HCT116 (cell line): ENCODE data around the gene SORCS2. TPM values are rescaled to one million over a fixed set of nuclear protein-coding genes. Genes with fewer than 3 reads are reported as not detected.

Source experiments
- ATAC-seq: fragments of 200-7000 bp; cut with Tn5 transposase; 2 replicates; pipeline ENCODE4 v1.9.1; 2020; ENCODE audit warnings: mild to moderate bottlenecking, moderate library complexity
- BruUV-seq: library from RNA; stranded (reverse); fragments of 400-500 nt; replicated peaks from 2 replicates; lab custom pipeline; 2021; lab: Mats Ljungman, UMichigan
- CTCF ChIA-PET: fragments of 300-600 bp; sonication (Branson Sonifier 250); formaldehyde crosslinking; loops from one replicate; lab custom pipeline; 2021; ENCODE audit warnings: antibody characterized with exemption; lab: Charles Lee
- POLR2A ChIA-PET: fragments of 300-600, 350-600 bp; sonication (Branson Sonifier 250); formaldehyde crosslinking; loops from one replicate; lab custom pipeline; 2021; ENCODE audit warnings: antibody characterized with exemption; lab: Charles Lee
- RAD21 ChIA-PET, 2 experiments: fragments of 300-600 bp; sonication (Branson Sonifier 250); formaldehyde crosslinking; loops; one replicate each; lab custom pipeline; 2023; ENCODE audit warnings: low total read pairs in 2 of 2; ENCODE audit not compliant: uncharacterized antibody in 2 of 2, unreplicated experiment in 2 of 2, low non-redundant PET in 1 of 2; lab: Charles Lee
- DNase-seq: peaks from one replicate; pipeline ENCODE4 v3.0.0-alpha.2; 2010; ENCODE audit warnings: low read depth, low spot score
- H2AFZ ChIP-seq: fragments of 200-600 bp; shearing (Covaris generic), sonication (generic); 2 replicates; pipeline ENCODE4 v1.6.1; 2017; ENCODE audit warnings: low read depth, mixed run types, mixed read lengths, antibody characterized with exemption, low read length; ENCODE audit not compliant: poor library complexity, severe bottlenecking
- H3K27ac ChIP-seq: 2 replicates; pipeline ENCODE4 v1.5.1; 2012; ENCODE audit warnings: low read depth, low read length
- H3K27me3 ChIP-seq: fragments of 200-600 bp; sonication (generic); 2 replicates; pipeline ENCODE4 v1.6.1; 2016; ENCODE audit warnings: mixed run types, low read length, mixed read lengths; ENCODE audit not compliant: insufficient read depth
- H3K36me3 ChIP-seq, 2 experiments: fragments of 200-500 bp in 1 of 2; fragments of 200-600 bp in 1 of 2; sonication (Bioruptor generic) in 1 of 2; sonication (generic) in 1 of 2; 2 replicates each; pipeline versions ENCODE4 v1.5.1 to v1.6.1; 2014 to 2016; ENCODE audit warnings: low read length in 2 of 2, inconsistent platforms in 1 of 2, mixed read lengths in 1 of 2, mixed run types in 1 of 2; ENCODE audit not compliant: insufficient read depth in 2 of 2, control insufficient read depth in 1 of 2
- H3K4me1 ChIP-seq, 2 experiments: fragments of 200-600 bp in 1 of 2; sonication (generic) in 1 of 2; 2 replicates each; pipeline versions ENCODE4 v1.5.1 to v1.6.1; 2012 to 2017; ENCODE audit warnings: low read length in 2 of 2, inconsistent platforms in 1 of 2, mild to moderate bottlenecking in 1 of 2, mixed read lengths in 1 of 2, mixed run types in 1 of 2, moderate library complexity in 1 of 2; ENCODE audit not compliant: insufficient read depth in 2 of 2, control insufficient read depth in 1 of 2
- H3K4me2 ChIP-seq: fragments of 200-600 bp; sonication (generic); 2 replicates; pipeline ENCODE4 v1.6.1; 2017; ENCODE audit warnings: mixed run types, low read length, mixed read lengths
- H3K4me3 ChIP-seq, 2 experiments: fragments of 200-600 bp in 1 of 2; sonication (generic) in 1 of 2; replicated peaks in 1 of 2; 2 replicates each; pipeline ENCODE4 v1.5.1; 2011 to 2016; ENCODE audit warnings: low read length in 2 of 2, control low read depth in 1 of 2, low read depth in 1 of 2, mild to moderate bottlenecking in 1 of 2, mixed read lengths in 1 of 2, mixed run types in 1 of 2
- H3K79me2 ChIP-seq: fragments of 200-600 bp; sonication (generic); 2 replicates; pipeline ENCODE4 v1.6.1; 2017; ENCODE audit warnings: mild to moderate bottlenecking, mixed run types, low read length, moderate library complexity, mixed read lengths; ENCODE audit not compliant: insufficient read depth
- H3K9ac ChIP-seq: fragments of 200-600 bp; sonication (generic); 2 replicates; pipeline ENCODE4 v1.6.1; 2016; ENCODE audit warnings: low read length, mixed read lengths
- H3K9me2 ChIP-seq: fragments of 200-600 bp; sonication (generic), shearing (Covaris generic); 2 replicates; pipeline ENCODE4 v1.6.1; 2017; ENCODE audit warnings: mixed run types, mild to moderate bottlenecking, moderate library complexity; ENCODE audit not compliant: insufficient read depth
- H3K9me3 ChIP-seq, 2 experiments: fragments of 200-500 bp in 1 of 2; fragments of 200-600 bp in 1 of 2; sonication (Bioruptor generic) in 1 of 2; sonication (generic) in 1 of 2; 2 replicates each; pipeline ENCODE4 v1.6.1; 2014 to 2017; ENCODE audit warnings: low read length in 2 of 2, mixed read lengths in 2 of 2, inconsistent platforms in 1 of 2, low read depth in 1 of 2, mild to moderate bottlenecking in 1 of 2, mixed run types in 1 of 2, moderate library complexity in 1 of 2; ENCODE audit not compliant: control insufficient read depth in 1 of 2, insufficient read depth in 1 of 2
- H4K20me1 ChIP-seq: fragments of 200-600 bp; sonication (generic), shearing (Covaris generic); 2 replicates; pipeline ENCODE4 v1.6.1; 2017; ENCODE audit warnings: mixed run types, mild to moderate bottlenecking, moderate library complexity; ENCODE audit not compliant: insufficient read depth
- CBX3 ChIP-seq: IDR thresholded peaks from 2 replicates; pipeline ENCODE4 v1.6.1; 2012; ENCODE audit warnings: low read depth
- CEBPB ChIP-seq: IDR thresholded peaks from 2 replicates; pipeline ENCODE4 v1.6.1; 2012; ENCODE audit warnings: low read depth
- CTCF ChIP-seq, 3 experiments: fragments of 200-600 bp in 1 of 3; sonication (generic) in 1 of 3; IDR thresholded peaks in 2 of 3; conservative IDR thresholded peaks in 1 of 3; 2 replicates each; pipeline ENCODE4 v1.5.1; 2012 to 2017; ENCODE audit warnings: low read depth in 2 of 3, low read length in 2 of 3, antibody characterized with exemption in 1 of 3, borderline replicate concordance in 1 of 3, control low read depth in 1 of 3, mild to moderate bottlenecking in 1 of 3, mixed read lengths in 1 of 3, mixed run types in 1 of 3, moderate library complexity in 1 of 3; ENCODE audit not compliant: insufficient read depth in 1 of 3
- EGR1 ChIP-seq: IDR thresholded peaks from 2 replicates; pipeline ENCODE4 v1.6.1; 2012; ENCODE audit warnings: low read depth
- ELF1 ChIP-seq: IDR thresholded peaks from 2 replicates; pipeline ENCODE4 v1.6.1; 2012; ENCODE audit warnings: low read depth, borderline replicate concordance
- EZH2phosphoT487 ChIP-seq: fragments of 200-600 bp; IDR thresholded peaks from 2 replicates; pipeline ENCODE4 v1.6.1; 2018; ENCODE audit warnings: antibody characterized with exemption, borderline replicate concordance
- FOSL1 ChIP-seq: IDR thresholded peaks from 2 replicates; pipeline ENCODE4 v1.6.1; 2012; ENCODE audit warnings: low read depth
- JUND ChIP-seq: IDR thresholded peaks from 2 replicates; pipeline ENCODE4 v1.6.1; 2012
- POLR2A ChIP-seq: IDR thresholded peaks from 2 replicates; pipeline ENCODE4 v1.7.0; 2011; ENCODE audit warnings: borderline replicate concordance; ENCODE audit not compliant: insufficient read depth, insufficient read length; ENCODE audit errors: extremely low read depth
- RAD21 ChIP-seq: IDR thresholded peaks from 2 replicates; pipeline ENCODE4 v1.6.1; 2012; ENCODE audit warnings: low read depth, mild to moderate bottlenecking
- SIN3A ChIP-seq: IDR thresholded peaks from 2 replicates; pipeline ENCODE4 v1.6.1; 2012; ENCODE audit warnings: low read depth
- SRF ChIP-seq: IDR thresholded peaks from 2 replicates; pipeline ENCODE4 v1.6.1; 2012; ENCODE audit warnings: low read depth
- YY1 ChIP-seq: IDR thresholded peaks from 2 replicates; pipeline ENCODE4 v1.6.1; 2011; ENCODE audit warnings: low read length, low read depth, moderate library complexity, mild to moderate bottlenecking; ENCODE audit not compliant: insufficient replicate concordance; ENCODE audit errors: extremely low read depth
- ZFX ChIP-seq: fragments of 450-650 bp; IDR thresholded peaks from 2 replicates; pipeline ENCODE4 v1.6.1; 2017
- intact Hi-C: fragments of 100-400 bp; cut with micrococcal nuclease; formaldehyde crosslinking; loops from 2 replicates; pipeline ENCODE4 v1.10.0; 2022
- total RNA-seq: library from RNA; stranded (reverse); gene quantifications from one replicate; pipeline ENCODE4 v1.2.1, GENCODE V29; 2021; ENCODE audit not compliant: unreplicated experiment

The SORCS2 gene
- total RNA-seq, 1 experiment from 2014 or later = 0.37 TPM

- DNase-seq (no peak), ATAC-seq (no peak)
- H3K79me2 ChIP-seq = no peaks in the 10 kb centered on the region
- no peaks in the 10 kb centered on the region for H3K9me2 ChIP-seq
- H2AFZ ChIP-seq = no peak overlapping the region
- H3K27me3 ChIP-seq = no peaks in the 10 kb centered on the region
- ChIA-PET RAD21 (no interaction called here), CTCF (interaction anchor here (1.3 kb wide), 1 partner anchor 26 kb away, joined by 3 read pairs; no protein-coding TSS in a partner anchor), POLR2A (no interaction called here)
- no peak overlapping the region for H3K4me3 ChIP-seq
- BruUV-seq = no TSS peak
- no peak overlapping the region for H3K9ac ChIP-seq
- H3K27ac ChIP-seq = no peak overlapping the region
- H3K4me2 ChIP-seq = no peak overlapping the region
- TF ChIP-seq SIN3A (no peak), YY1 (no peak), CBX3 (no peak), CTCF (IDR thresholded peaks at IDR 0.05 in 2 of 3, conservative IDR thresholded peaks at IDR 0.05 in 1 of 3; ENCODE audit: borderline replicate concordance in 1 of 3, insufficient read depth in 1 of 3, low read depth in 2 of 3, low read length in 2 of 3) (no peak), CEBPB (no peak), EZH2phosphoT487 (no peak), EGR1 (no peak), SRF (no peak), JUND (no peak), ZFX (no peak), ELF1 (no peak), POLR2A (no peak), RAD21 (no peak), FOSL1 (no peak)
- H4K20me1 ChIP-seq = no peaks in the 10 kb centered on the region
- intact Hi-C loops = no loop called here
- H3K36me3 ChIP-seq = peaks cover 2 to 5% of the 10 kb centered on the region in 2 experiments; a peak in 2 of 4 replicates
- no peaks in the 10 kb centered on the region for H3K4me1 ChIP-seq
- H3K9me3 ChIP-seq = no peaks in the 10 kb centered on the region
Measured at GRCh38 chr4:7778510-7779431, 586.4 kb downstream of the SORCS2 start.
